ENCODE data around the gene IGF2.

Gene IGF2

GRCh38 chr11:2104524-2105440 is 34.4 kb downstream of the IGF2 start:
- 100% methylated on average over 3 of the region's 18 CpGs; no CpG with 5 or more reads in 1 of the 2 donors for WGBS, 2 donors (ENCODE audit: extremely low coverage in 2 of 2, insufficient read length in 2 of 2, insufficient replicate concordance in 1 of 2)
- H3K79me1 ChIP-seq (ENCODE audit: low read depth, low read length), result peaks cover 3% of the 10 kb centered on the region

DNA sequence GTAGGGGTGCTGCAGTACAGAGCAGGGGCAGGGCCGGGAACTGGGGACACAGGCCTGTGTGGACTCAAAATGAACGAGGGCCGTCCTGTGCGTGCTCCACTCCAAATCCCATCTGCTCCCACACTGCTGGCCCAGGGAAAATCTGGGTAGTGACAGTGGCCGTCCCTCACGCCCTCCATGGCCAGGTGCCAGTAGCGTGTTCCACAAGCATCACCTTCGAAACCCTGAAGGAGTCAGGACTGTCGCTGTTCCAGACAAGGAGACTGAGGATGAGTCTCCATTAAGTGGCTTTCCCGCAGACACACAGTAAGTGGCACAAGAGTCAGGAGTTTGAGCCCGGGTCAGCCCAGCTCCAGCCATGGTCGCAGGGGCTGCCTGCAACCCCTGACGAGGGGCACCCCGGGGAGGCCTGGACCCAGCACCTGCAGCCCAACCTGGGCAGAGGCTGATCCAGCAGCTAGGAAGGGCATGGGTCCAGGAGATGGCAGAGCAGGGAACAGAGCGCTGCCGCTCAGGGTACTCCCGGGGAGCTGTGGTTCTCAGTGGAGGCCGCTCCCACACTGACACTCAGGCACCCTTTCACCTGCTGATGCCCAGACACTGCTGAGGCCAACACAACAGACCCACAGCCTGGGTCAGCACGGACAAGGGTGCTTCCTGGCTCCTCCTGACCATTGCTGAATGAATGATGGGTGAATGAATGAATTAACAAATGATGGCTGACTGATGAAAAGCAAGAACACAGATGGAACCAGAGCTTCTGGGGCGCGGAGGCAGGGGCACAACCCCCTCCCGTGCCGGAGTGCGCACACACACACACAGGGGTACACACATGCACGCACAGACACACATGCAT is 35.3 kb downstream of the IGF2 start:
- Histone ChIP-seq H3K4ac (ENCODE audit: low read length) (no peak overlapping the region), H3K4me2 (ENCODE audit: insufficient read depth, low read length, poor library complexity, severe bottlenecking) (no peak overlapping the region), H2BK15ac (ENCODE audit: low read length) (peak overlapping the region; percentile 28), H3K23ac (ENCODE audit: low read depth, low read length, poor library complexity) (peak overlapping the region; percentile 2), H2BK12ac (ENCODE audit: low read length) (no peak overlapping the region), H3K9ac (ENCODE audit: low read depth, low read length, poor library complexity) (no peak overlapping the region), H3K14ac (ENCODE audit: low read length) (no peak overlapping the region), H2BK5ac (ENCODE audit: low read length) (no peak overlapping the region), H3K9me3 (replicated peaks in 1 of 2; ENCODE audit: control insufficient read depth in 2 of 2, insufficient read depth in 1 of 2, low read depth in 1 of 2, low read length in 2 of 2) (no peaks in the 10 kb centered on the region), H4K8ac (ENCODE audit: low read depth, low read length) (no peak overlapping the region), H3K27me3 (ENCODE audit: control insufficient read depth in 3 of 3, insufficient read depth in 3 of 3, low read depth in 1 of 3, low read length in 3 of 3) (no peaks in the 10 kb centered on the region), H3K36me3 (replicated peaks in 1 of 2; ENCODE audit: control insufficient read depth in 2 of 2, insufficient read depth in 2 of 2, low read length in 2 of 2) (no peaks in the 10 kb centered on the region), H2AK5ac (ENCODE audit: low read depth, low read length) (no peak overlapping the region), H3K79me1 (ENCODE audit: low read depth, low read length) (peaks cover 5% of the 10 kb centered on the region), H2BK120ac (ENCODE audit: low read depth, low read length) (no peak overlapping the region), H2AFZ (ENCODE audit: low read length) (no peak overlapping the region), H3K4me3 (ENCODE audit: low read length in 2 of 2) (no peak overlapping the region), H3K27ac (replicated peaks; ENCODE audit: low read length) (no peak overlapping the region), H4K91ac (ENCODE audit: low read depth, low read length, poor library complexity) (no peak overlapping the region), H3K18ac (ENCODE audit: low read length) (peak overlapping the region; percentile 66), H3K4me1 (ENCODE audit: control insufficient read depth in 2 of 2, insufficient read depth in 1 of 2, low read depth in 1 of 2, low read length in 2 of 2) (peaks cover 2 to 3% of the 10 kb centered on the region in 2 donors)
- no peak for DNase-seq (ENCODE audit: low spot score)
- WGBS, 2 donors (ENCODE audit: extremely low coverage in 2 of 2, insufficient read length in 2 of 2, insufficient replicate concordance in 1 of 2), result no CpG with 5 or more reads among the region's 25 CpGs

More at GRCh38 chr11:2104524-2105440, 34.4 kb downstream of the IGF2 start:
- no peak overlapping the region for H2AFZ ChIP-seq (ENCODE audit: low read length)
- H3K27ac ChIP-seq (replicated peaks; ENCODE audit: low read length), result no peak overlapping the region
- peak overlapping the region; percentile 52 for H3K18ac ChIP-seq (ENCODE audit: low read length)
- no peaks in the 10 kb centered on the region for H3K27me3 ChIP-seq (ENCODE audit: control insufficient read depth in 3 of 3, insufficient read depth in 3 of 3, low read depth in 1 of 3, low read length in 3 of 3)
- H3K4me1 ChIP-seq (ENCODE audit: control insufficient read depth in 2 of 2, insufficient read depth in 1 of 2, low read depth in 1 of 2, low read length in 2 of 2), result peaks cover 1 to 3% of the 10 kb centered on the region in 2 donors
- no peak overlapping the region for H3K14ac ChIP-seq (ENCODE audit: low read length)
- H3K23ac ChIP-seq (ENCODE audit: low read depth, low read length, poor library complexity), result peak overlapping the region; percentile 2
- no peak overlapping the region for H4K91ac ChIP-seq (ENCODE audit: low read depth, low read length, poor library complexity)
- no peak overlapping the region for H4K8ac ChIP-seq (ENCODE audit: low read depth, low read length)
- H3K4ac ChIP-seq (ENCODE audit: low read length), result no peak overlapping the region
- no peak overlapping the region for H3K4me2 ChIP-seq (ENCODE audit: insufficient read depth, low read length, poor library complexity, severe bottlenecking)
- H3K4me3 ChIP-seq (ENCODE audit: low read length in 2 of 2), result no peak overlapping the region
- peak overlapping the region; percentile 86 for H2AK5ac ChIP-seq (ENCODE audit: low read depth, low read length)
- no peak overlapping the region for H3K9ac ChIP-seq (ENCODE audit: low read depth, low read length, poor library complexity)
- no peak overlapping the region for H2BK120ac ChIP-seq (ENCODE audit: low read depth, low read length)
- H3K36me3 ChIP-seq (replicated peaks in 1 of 2; ENCODE audit: control insufficient read depth in 2 of 2, insufficient read depth in 2 of 2, low read length in 2 of 2), result no peaks in the 10 kb centered on the region
- no peak overlapping the region for H2BK12ac ChIP-seq (ENCODE audit: low read length)
- H3K9me3 ChIP-seq (replicated peaks in 1 of 2; ENCODE audit: control insufficient read depth in 2 of 2, insufficient read depth in 1 of 2, low read depth in 1 of 2, low read length in 2 of 2), result no peaks in the 10 kb centered on the region
- DNase-seq (ENCODE audit: low spot score), result no peak
- peak overlapping the region; percentile 44 for H2BK5ac ChIP-seq (ENCODE audit: low read length)
- H2BK15ac ChIP-seq (ENCODE audit: low read length), result peak overlapping the region; percentile 73

DNA sequence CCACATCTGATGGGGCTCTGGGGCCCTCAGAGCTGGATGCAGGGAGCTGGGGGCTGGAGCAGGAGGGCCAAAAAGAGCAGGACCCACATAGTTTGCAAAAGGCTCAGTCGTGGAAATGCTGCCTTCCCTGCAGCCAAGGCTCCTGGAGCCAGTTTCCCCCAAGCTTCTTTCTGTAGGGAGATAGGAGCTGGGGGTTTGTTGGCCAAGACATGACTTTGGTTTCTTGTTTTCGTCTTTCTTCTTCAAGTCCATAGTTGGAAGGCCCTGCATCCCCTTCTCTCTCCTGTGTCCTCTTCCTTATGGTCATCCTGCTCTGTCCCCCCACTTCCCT is 36.3 kb downstream of the IGF2 start:
- no peak overlapping the region for H3K9ac ChIP-seq (ENCODE audit: low read depth, low read length, poor library complexity)
- no peak overlapping the region for H3K14ac ChIP-seq (ENCODE audit: low read length)
- H3K23ac ChIP-seq (ENCODE audit: low read depth, low read length, poor library complexity), result no peak overlapping the region
- no peaks in the 10 kb centered on the region for H3K36me3 ChIP-seq (replicated peaks in 1 of 2; ENCODE audit: control insufficient read depth in 2 of 2, insufficient read depth in 2 of 2, low read length in 2 of 2)
- no peak for DNase-seq (ENCODE audit: low spot score)
- H3K27me3 ChIP-seq (ENCODE audit: control insufficient read depth in 3 of 3, insufficient read depth in 3 of 3, low read depth in 1 of 3, low read length in 3 of 3), result peaks cover 0 to 8% (median 0%) of the 10 kb centered on the region in 3 experiments
- H3K27ac ChIP-seq (replicated peaks; ENCODE audit: low read length), result no peak overlapping the region
- no peak overlapping the region for H3K4me2 ChIP-seq (ENCODE audit: insufficient read depth, low read length, poor library complexity, severe bottlenecking)
- no peak overlapping the region for H2BK12ac ChIP-seq (ENCODE audit: low read length)
- H2AK5ac ChIP-seq (ENCODE audit: low read depth, low read length), result no peak overlapping the region
- no peaks in the 10 kb centered on the region for H3K9me3 ChIP-seq (replicated peaks in 1 of 2; ENCODE audit: control insufficient read depth in 2 of 2, insufficient read depth in 1 of 2, low read depth in 1 of 2, low read length in 2 of 2)
- H3K4me1 ChIP-seq (ENCODE audit: control insufficient read depth in 2 of 2, insufficient read depth in 1 of 2, low read depth in 1 of 2, low read length in 2 of 2), result peaks cover 4% of the 10 kb centered on the region in 2 donors
- no peak overlapping the region for H2BK5ac ChIP-seq (ENCODE audit: low read length)
- no peak overlapping the region for H4K91ac ChIP-seq (ENCODE audit: low read depth, low read length, poor library complexity)
- H2BK15ac ChIP-seq (ENCODE audit: low read length), result no peak overlapping the region
- H2BK120ac ChIP-seq (ENCODE audit: low read depth, low read length), result no peak overlapping the region
- H4K8ac ChIP-seq (ENCODE audit: low read depth, low read length), result no peak overlapping the region
- whole genome bisulfite sequencing, 2 donors (ENCODE audit: extremely low coverage in 2 of 2, insufficient read length in 2 of 2, insufficient replicate concordance in 1 of 2), result no CpG with 5 or more reads among the region's 2 CpGs
- no peak overlapping the region for H3K18ac ChIP-seq (ENCODE audit: low read length)
- no peak overlapping the region for H3K4ac ChIP-seq (ENCODE audit: low read length)
- peaks cover 5% of the 10 kb centered on the region for H3K79me1 ChIP-seq (ENCODE audit: low read depth, low read length)
- H3K4me3 ChIP-seq (ENCODE audit: low read length in 2 of 2), result no peak overlapping the region
- no peak overlapping the region for H2AFZ ChIP-seq (ENCODE audit: low read length)

Data from neuronal stem cell (in vitro differentiated cells).